Adipocyte (in vitro differentiated cells): Measurements from ENCODE around the gene PDLIM1.
A peak's percentile ranks its signal among the peaks of the same experiment; 100 is the strongest.

Experiments used
- DNase-seq: peaks from one replicate; pipeline ENCODE4 v3.0.0-alpha.2; 2015; ENCODE audit warnings: low read depth
- H3K27me3 ChIP-seq: replicated peaks from 2 replicates; pipeline ENCODE4 v1.7.0; 2013; ENCODE audit warnings: mild to moderate bottlenecking, low read length, moderate library complexity; ENCODE audit not compliant: control insufficient read depth, insufficient read depth
- H3K36me3 ChIP-seq: 2 replicates; pipeline ENCODE4 v1.7.0; 2013; ENCODE audit warnings: low read length, mild to moderate bottlenecking, moderate library complexity; ENCODE audit not compliant: control insufficient read depth, insufficient read depth, severe bottlenecking
- H3K4me1 ChIP-seq: 2 replicates; pipeline ENCODE4 v1.7.0; 2013; ENCODE audit warnings: mild to moderate bottlenecking, low read length, moderate library complexity; ENCODE audit not compliant: control insufficient read depth, insufficient read depth
- H3K4me3 ChIP-seq: 2 replicates; pipeline ENCODE4 v1.7.0; 2013; ENCODE audit warnings: mild to moderate bottlenecking, low read length, moderate library complexity
- H3K9ac ChIP-seq: 2 replicates; pipeline ENCODE4 v1.7.0; 2013; ENCODE audit warnings: mild to moderate bottlenecking, low read length, moderate library complexity
- H3K9me3 ChIP-seq: 2 replicates; pipeline ENCODE4 v1.7.0; 2013; ENCODE audit warnings: mild to moderate bottlenecking, low read length, moderate library complexity; ENCODE audit not compliant: control insufficient read depth

The PDLIM1 gene

GRCh38 chr10:95297402-95297801, 6.6 kb upstream of the PDLIM1 start:
- Histone ChIP-seq H3K9me3 (no peaks in the 10 kb centered on the region), H3K36me3 (no peaks in the 10 kb centered on the region), H3K4me1 (peaks cover 11% of the 10 kb centered on the region), H3K9ac (no peak overlapping the region), H3K27me3 (no peaks in the 10 kb centered on the region), H3K4me3 (no peak overlapping the region)
- DNase-seq, result no peak

- no peak overlapping the region for H3K9ac ChIP-seq
- H3K4me3 ChIP-seq, result no peak overlapping the region
- H3K27me3 ChIP-seq, result no peaks in the 10 kb centered on the region
- peaks cover 11% of the 10 kb centered on the region for H3K4me1 ChIP-seq
- no peaks in the 10 kb centered on the region for H3K36me3 ChIP-seq
- no peak for DNase-seq
- H3K9me3 ChIP-seq, result no peaks in the 10 kb centered on the region
Measured at GRCh38 chr10:95296764-95297163, 6.0 kb upstream of the PDLIM1 start.

- H3K9ac ChIP-seq, result peak overlapping the region; percentile 22
- no peaks in the 10 kb centered on the region for H3K36me3 ChIP-seq
- H3K27me3 ChIP-seq, result no peaks in the 10 kb centered on the region
- peak overlapping the region; percentile 78 for H3K4me3 ChIP-seq
- H3K4me1 ChIP-seq, result peaks cover 11% of the 10 kb centered on the region
- no peaks in the 10 kb centered on the region for H3K9me3 ChIP-seq
- DNase-seq, result peak; percentile 37
Measured at GRCh38 chr10:95295031-95295755, 4.4 kb upstream of the PDLIM1 start.

- DNase-seq, result no peak
- no peak overlapping the region for H3K9ac ChIP-seq
- H3K36me3 ChIP-seq, result no peaks in the 10 kb centered on the region
- no peak overlapping the region for H3K4me3 ChIP-seq
- H3K9me3 ChIP-seq, result no peaks in the 10 kb centered on the region
- peaks cover 20% of the 10 kb centered on the region for H3K4me1 ChIP-seq
- H3K27me3 ChIP-seq, result no peaks in the 10 kb centered on the region
Measured at GRCh38 chr10:95293631-95294030, 2.8 kb upstream of the PDLIM1 start.

- Histone ChIP-seq H3K36me3 (no peaks in the 10 kb centered on the region), H3K4me1 (peaks cover 35% of the 10 kb centered on the region), H3K27me3 (no peaks in the 10 kb centered on the region), H3K9ac (peak overlapping the region; percentile 78), H3K9me3 (no peaks in the 10 kb centered on the region), H3K4me3 (peak overlapping the region; percentile 74)
- no peak for DNase-seq
Measured at GRCh38 chr10:95291365-95292039, 699 bp upstream of the PDLIM1 start.

- peak overlapping the region; percentile 88 for H3K4me3 ChIP-seq
- H3K9ac ChIP-seq, result peak overlapping the region; percentile 92
- no peaks in the 10 kb centered on the region for H3K36me3 ChIP-seq
- H3K4me1 ChIP-seq, result peaks cover 28% of the 10 kb centered on the region
- no peaks in the 10 kb centered on the region for H3K27me3 ChIP-seq
- H3K9me3 ChIP-seq, result no peaks in the 10 kb centered on the region
- DNase-seq, result peak; percentile 13
Measured at GRCh38 chr10:95289921-95290421, 832 bp downstream of the PDLIM1 start.

GRCh38 chr10:95289003-95289920, 1.5 kb downstream of the PDLIM1 start:
- Histone ChIP-seq H3K9me3 (no peaks in the 10 kb centered on the region), H3K4me1 (peaks cover 25% of the 10 kb centered on the region), H3K9ac (peak overlapping the region; percentile 92), H3K27me3 (no peaks in the 10 kb centered on the region), H3K36me3 (no peaks in the 10 kb centered on the region), H3K4me3 (peak overlapping the region; percentile 88)
- DNase-seq, result peak; percentile 22

GRCh38 chr10:95288303-95288702, 2.5 kb downstream of the PDLIM1 start:
- no peak overlapping the region for H3K4me3 ChIP-seq
- H3K9me3 ChIP-seq, result no peaks in the 10 kb centered on the region
- H3K36me3 ChIP-seq, result no peaks in the 10 kb centered on the region
- H3K9ac ChIP-seq, result no peak overlapping the region
- no peak for DNase-seq
- no peaks in the 10 kb centered on the region for H3K27me3 ChIP-seq
- H3K4me1 ChIP-seq, result peaks cover 25% of the 10 kb centered on the region

GRCh38 chr10:95287281-95287680, 3.5 kb downstream of the PDLIM1 start:
- Histone ChIP-seq H3K27me3 (no peaks in the 10 kb centered on the region), H3K4me3 (no peak overlapping the region)

GRCh38 chr10:95286707-95287106, 4.1 kb downstream of the PDLIM1 start:
- H3K9me3 ChIP-seq, result no peaks in the 10 kb centered on the region
- no peak overlapping the region for H3K9ac ChIP-seq
- no peak for DNase-seq
- H3K4me3 ChIP-seq, result peak overlapping the region; percentile 21
- H3K4me1 ChIP-seq, result peaks cover 25% of the 10 kb centered on the region
- no peaks in the 10 kb centered on the region for H3K36me3 ChIP-seq
- no peaks in the 10 kb centered on the region for H3K27me3 ChIP-seq

More at GRCh38 chr10:95287281-95287680, 3.5 kb downstream of the PDLIM1 start:
- Histone ChIP-seq H3K9ac (no peak overlapping the region), H3K4me1 (peaks cover 25% of the 10 kb centered on the region), H3K36me3 (no peaks in the 10 kb centered on the region), H3K9me3 (no peaks in the 10 kb centered on the region)
- DNase-seq, result no peak

- peaks cover 27% of the 10 kb centered on the region for H3K4me1 ChIP-seq
Measured at GRCh38 chr10:95285556-95285955, 5.2 kb downstream of the PDLIM1 start.

More at GRCh38 chr10:95285556-95285955, 5.2 kb downstream of the PDLIM1 start:
- H3K27me3 ChIP-seq, result no peaks in the 10 kb centered on the region
- H3K9me3 ChIP-seq, result no peaks in the 10 kb centered on the region
- no peak overlapping the region for H3K9ac ChIP-seq
- H3K36me3 ChIP-seq, result no peaks in the 10 kb centered on the region
- DNase-seq, result no peak
- H3K4me3 ChIP-seq, result no peak overlapping the region
